SU-DHL-6 (cell line): ENCODE results near the gene NLGN1.

Experiments used
- H2AFZ ChIP-seq: fragments of 200-600 bp; sonication (generic); 2 replicates; pipeline ENCODE4 v1.6.1; 2014; ENCODE audit warnings: low read depth, mild to moderate bottlenecking, moderate library complexity, mixed read lengths, antibody characterized with exemption, low read length; ENCODE audit not compliant: severe bottlenecking
- H3F3A ChIP-seq: fragments of 200-600 bp; shearing (Covaris generic); 2 replicates; pipeline ENCODE4 v1.6.0; 2016; ENCODE audit warnings: antibody characterized with exemption, mild to moderate bottlenecking; ENCODE audit not compliant: insufficient read depth
- H3K27ac ChIP-seq: fragments of 200-600 bp; sonication (generic); 2 replicates; pipeline ENCODE4 v1.5.1; 2016; ENCODE audit warnings: low read depth, mild to moderate bottlenecking, low read length, moderate library complexity, mixed read lengths
- H3K27me3 ChIP-seq: fragments of 200-600 bp; sonication (generic), shearing (Covaris generic); 2 replicates; pipeline ENCODE4 v1.6.0; 2014; ENCODE audit warnings: mild to moderate bottlenecking, low read length
- H3K36me3 ChIP-seq: fragments of 200-600 bp; sonication (generic); 2 replicates; pipeline ENCODE4 v1.6.1; 2014; ENCODE audit warnings: mild to moderate bottlenecking, low read length, mixed read lengths
- H3K4me2 ChIP-seq: fragments of 300-600, 200-600 bp; shearing (Covaris generic), sonication (generic); 2 replicates; pipeline ENCODE4 v1.6.0; 2014; ENCODE audit warnings: low read length, low read depth, mild to moderate bottlenecking; ENCODE audit not compliant: poor library complexity, severe bottlenecking
- H3K4me3 ChIP-seq: fragments of 200-600 bp; sonication (generic); 2 replicates; pipeline ENCODE4 v1.5.1; 2014; ENCODE audit warnings: antibody characterized with exemption, low read length, mild to moderate bottlenecking, mixed read lengths; ENCODE audit not compliant: insufficient read depth, poor library complexity, severe bottlenecking
- H3K79me2 ChIP-seq: fragments of 200-600 bp; sonication (generic); 2 replicates; pipeline ENCODE4 v1.6.1; 2014; ENCODE audit warnings: mild to moderate bottlenecking, low read length, moderate library complexity; ENCODE audit not compliant: insufficient read depth
- H3K9ac ChIP-seq: fragments of 200-600 bp; sonication (generic); 2 replicates; pipeline ENCODE4 v1.7.0; 2014; ENCODE audit warnings: mild to moderate bottlenecking, low read length
- H3K9me2 ChIP-seq: fragments of 200-600 bp; sonication (generic); replicated peaks from 2 replicates; pipeline ENCODE4 v1.6.1; 2014; ENCODE audit warnings: low read length; ENCODE audit not compliant: insufficient read depth
- H3K9me3 ChIP-seq: fragments of 200-600 bp; sonication (generic); 2 replicates; pipeline ENCODE4 v1.6.1; 2014; ENCODE audit warnings: low read length, mixed read lengths; ENCODE audit not compliant: insufficient read depth
- H4K20me1 ChIP-seq: fragments of 200-600 bp; sonication (generic); 2 replicates; pipeline ENCODE4 v1.6.1; 2014; ENCODE audit warnings: low read depth, mild to moderate bottlenecking, antibody characterized with exemption, low read length, moderate library complexity, mixed read lengths
- EZH2phosphoT487 ChIP-seq: fragments of 200-600 bp; sonication (generic), shearing (Covaris generic); conservative IDR thresholded peaks from 2 replicates; pipeline ENCODE4 v1.6.1; 2018; ENCODE audit warnings: mild to moderate bottlenecking, antibody characterized with exemption, low read length, moderate library complexity, mixed read lengths
- TF ChIP-seq, protein P1 (sequence below): fragments of 200-600 bp; sonication (generic); IDR thresholded peaks from one replicate; pipeline ENCODE4 v1.5.1; 2017; ENCODE audit warnings: antibody characterized with exemption, mild to moderate bottlenecking, low read length, moderate library complexity; ENCODE audit not compliant: insufficient read depth, poor library complexity, severe bottlenecking

The NLGN1 gene

DNA sequence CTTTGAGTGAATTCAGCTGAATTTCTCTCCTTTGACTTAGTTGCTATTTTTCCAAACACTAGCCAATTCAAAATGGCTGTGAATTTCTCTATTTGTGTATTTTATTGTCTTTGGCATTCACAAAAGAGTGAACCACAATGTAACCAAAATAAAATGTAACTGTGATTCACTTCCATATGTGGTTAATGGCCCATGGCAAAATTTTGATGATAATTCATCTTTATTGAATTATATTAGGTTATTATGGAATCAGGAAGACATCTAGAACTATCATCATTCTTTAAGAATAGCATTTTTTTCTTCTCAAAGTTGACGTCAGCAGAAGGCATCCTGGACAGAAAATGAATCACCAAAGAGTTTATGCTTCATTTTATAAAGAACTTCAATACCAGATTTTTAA, 756.3 kb downstream of the NLGN1 start:
- Histone ChIP-seq H3K4me2 (no peak overlapping the region), H3F3A (no peaks in the 10 kb centered on the region), H2AFZ (no peak overlapping the region), H3K9me2 (no peaks in the 10 kb centered on the region), H3K4me3 (no peak overlapping the region), H3K79me2 (no peaks in the 10 kb centered on the region), H3K36me3 (no peaks in the 10 kb centered on the region), H3K27ac (no peak overlapping the region), H4K20me1 (no peaks in the 10 kb centered on the region), H3K27me3 (no peaks in the 10 kb centered on the region), H3K9ac (no peak overlapping the region), H3K9me3 (no peaks in the 10 kb centered on the region)
- TF ChIP-seq, protein P1, sequence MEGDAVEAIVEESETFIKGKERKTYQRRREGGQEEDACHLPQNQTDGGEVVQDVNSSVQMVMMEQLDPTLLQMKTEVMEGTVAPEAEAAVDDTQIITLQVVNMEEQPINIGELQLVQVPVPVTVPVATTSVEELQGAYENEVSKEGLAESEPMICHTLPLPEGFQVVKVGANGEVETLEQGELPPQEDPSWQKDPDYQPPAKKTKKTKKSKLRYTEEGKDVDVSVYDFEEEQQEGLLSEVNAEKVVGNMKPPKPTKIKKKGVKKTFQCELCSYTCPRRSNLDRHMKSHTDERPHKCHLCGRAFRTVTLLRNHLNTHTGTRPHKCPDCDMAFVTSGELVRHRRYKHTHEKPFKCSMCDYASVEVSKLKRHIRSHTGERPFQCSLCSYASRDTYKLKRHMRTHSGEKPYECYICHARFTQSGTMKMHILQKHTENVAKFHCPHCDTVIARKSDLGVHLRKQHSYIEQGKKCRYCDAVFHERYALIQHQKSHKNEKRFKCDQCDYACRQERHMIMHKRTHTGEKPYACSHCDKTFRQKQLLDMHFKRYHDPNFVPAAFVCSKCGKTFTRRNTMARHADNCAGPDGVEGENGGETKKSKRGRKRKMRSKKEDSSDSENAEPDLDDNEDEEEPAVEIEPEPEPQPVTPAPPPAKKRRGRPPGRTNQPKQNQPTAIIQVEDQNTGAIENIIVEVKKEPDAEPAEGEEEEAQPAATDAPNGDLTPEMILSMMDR: no peak
- TF ChIP-seq EZH2phosphoT487: no peak

- no peak overlapping the region for H3K4me3 ChIP-seq
- H3K27me3 ChIP-seq: no peaks in the 10 kb centered on the region
- H3K9me3 ChIP-seq: no peaks in the 10 kb centered on the region
- no peak overlapping the region for H3K9ac ChIP-seq
- no peak overlapping the region for H3K4me2 ChIP-seq
- H3K36me3 ChIP-seq: no peaks in the 10 kb centered on the region
- no peak overlapping the region for H3K27ac ChIP-seq
- H3K79me2 ChIP-seq: no peaks in the 10 kb centered on the region
- no peaks in the 10 kb centered on the region for H4K20me1 ChIP-seq
- H3F3A ChIP-seq: no peaks in the 10 kb centered on the region
- TF ChIP-seq EZH2phosphoT487: no peak
- TF ChIP-seq, protein P1: no peak
- H3K9me2 ChIP-seq: no peaks in the 10 kb centered on the region
- H2AFZ ChIP-seq: no peak overlapping the region
Measured at GRCh38 chr3:174156200-174156599, 758.7 kb downstream of the NLGN1 start.

GRCh38 chr3:174158674-174159073, 761.1 kb downstream of the NLGN1 start:
- no peaks in the 10 kb centered on the region for H3K79me2 ChIP-seq
- no peaks in the 10 kb centered on the region for H3K9me3 ChIP-seq
- H3K27me3 ChIP-seq: no peaks in the 10 kb centered on the region
- H2AFZ ChIP-seq: no peak overlapping the region
- no peak overlapping the region for H3K27ac ChIP-seq
- TF ChIP-seq, protein P1: no peak
- no peak for TF ChIP-seq EZH2phosphoT487
- no peak overlapping the region for H3K4me2 ChIP-seq
- H3F3A ChIP-seq: no peaks in the 10 kb centered on the region
- no peak overlapping the region for H3K9ac ChIP-seq
- H3K36me3 ChIP-seq: no peaks in the 10 kb centered on the region
- H3K4me3 ChIP-seq: no peak overlapping the region
- no peaks in the 10 kb centered on the region for H4K20me1 ChIP-seq
- no peaks in the 10 kb centered on the region for H3K9me2 ChIP-seq
